RWPE2 (cell line): ENCODE data around the gene GGCT.
"Not testable (repeated sequence)": the region's sequence is repeated elsewhere in the genome, so short reads cannot be mapped to it uniquely, and the experiment has no call there.

Source experiments
- ATAC-seq: fragments of 200-7000 bp; cut with Tn5 transposase; 3 replicates; pipeline ENCODE4 v1.9.1; 2021; ENCODE audit warnings: low read depth
- DNase-seq: peaks from one replicate; pipeline ENCODE4 v3.0.0-alpha.2; 2020; ENCODE audit warnings: low spot score
- H3K27ac ChIP-seq: fragments of 450-650 bp; 2 replicates; pipeline ENCODE4 v1.5.1; 2017; ENCODE audit warnings: mild to moderate bottlenecking; ENCODE audit not compliant: poor library complexity, severe bottlenecking
- H3K27me3 ChIP-seq: fragments of 250-450 bp; sonication (Bioruptor Pico); 2 replicates; pipeline ENCODE4 v1.5.1; 2021; ENCODE audit warnings: mild to moderate bottlenecking, moderate library complexity; ENCODE audit not compliant: insufficient read depth, poor library complexity, severe bottlenecking
- H3K36me3 ChIP-seq: fragments of 250-450 bp; sonication (Bioruptor Pico); 2 replicates; pipeline ENCODE4 v1.5.1; 2020; ENCODE audit warnings: low read depth, mild to moderate bottlenecking, moderate library complexity
- H3K4me1 ChIP-seq: fragments of 250-450 bp; sonication (Bioruptor Pico); 2 replicates; pipeline ENCODE4 v1.5.1; 2021; ENCODE audit warnings: mild to moderate bottlenecking, moderate library complexity; ENCODE audit not compliant: insufficient read depth, poor library complexity, severe bottlenecking
- H3K4me3 ChIP-seq: fragments of 250-450 bp; sonication (Bioruptor Pico); 2 replicates; pipeline ENCODE4 v1.5.1; 2021; ENCODE audit warnings: mild to moderate bottlenecking, moderate library complexity; ENCODE audit not compliant: severe bottlenecking
- H3K9me3 ChIP-seq: fragments of 250-450 bp; sonication (Bioruptor Pico); 2 replicates; pipeline ENCODE4 v1.5.1; 2021; ENCODE audit warnings: mild to moderate bottlenecking, moderate library complexity; ENCODE audit not compliant: severe bottlenecking
- TF ChIP-seq, protein P1 (sequence below): fragments of 450-650 bp; IDR thresholded peaks from one replicate; pipeline ENCODE4 v1.5.1; 2017; ENCODE audit warnings: mild to moderate bottlenecking, moderate library complexity; ENCODE audit not compliant: poor library complexity, severe bottlenecking

The GGCT gene

DNA sequence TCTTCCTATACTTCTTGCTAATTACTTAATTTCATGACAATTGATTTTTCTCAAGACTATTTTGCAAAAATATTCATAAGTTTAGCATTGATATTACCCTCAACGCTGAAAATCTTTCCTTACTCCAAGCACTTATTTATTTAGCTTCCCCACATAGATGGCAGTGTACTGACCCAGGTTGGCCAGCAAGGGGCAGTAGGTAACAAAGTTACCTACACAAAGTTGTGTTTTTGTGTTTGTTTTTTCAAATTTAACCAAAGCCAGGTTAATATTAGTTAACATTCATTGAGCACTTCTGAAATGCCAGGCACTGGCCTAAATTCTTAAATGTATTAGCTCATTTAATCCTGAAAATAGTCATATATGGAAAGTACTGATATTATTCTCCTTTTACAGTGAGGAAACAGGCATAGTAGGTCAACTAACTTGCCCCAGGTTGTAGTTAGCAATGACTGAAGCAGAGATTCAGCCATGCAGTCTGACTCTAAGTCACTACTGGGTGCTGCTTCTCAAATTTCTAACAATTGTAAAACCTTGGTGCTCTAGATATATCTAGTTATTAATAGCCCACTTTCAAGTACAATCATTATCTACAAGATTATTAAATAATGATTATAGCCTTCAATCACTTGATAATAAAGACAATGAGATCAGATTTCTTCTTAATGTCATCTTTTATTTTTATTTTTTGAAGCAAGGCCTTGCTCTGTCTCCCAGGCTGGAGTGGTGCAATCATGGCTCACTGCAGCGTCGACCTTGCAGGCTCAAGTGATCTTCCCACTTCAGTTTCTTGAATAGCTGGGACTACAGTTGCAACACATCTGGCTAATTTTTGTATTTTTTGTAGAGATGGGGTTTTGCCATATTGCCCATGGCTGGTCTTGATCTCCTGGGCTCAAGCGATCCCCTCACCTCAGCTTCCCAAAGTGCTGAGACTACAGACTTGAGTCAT is 5.8 kb upstream of the GGCT start:
- no peak overlapping the region for H3K4me3 ChIP-seq
- no peak overlapping the region for H3K27ac ChIP-seq
- ATAC-seq (peak; percentile 68; the same call in 1 of the 3 replicates), DNase-seq (no peak)
- no peaks in the 10 kb centered on the region for H3K27me3 ChIP-seq
- TF ChIP-seq, protein P1, sequence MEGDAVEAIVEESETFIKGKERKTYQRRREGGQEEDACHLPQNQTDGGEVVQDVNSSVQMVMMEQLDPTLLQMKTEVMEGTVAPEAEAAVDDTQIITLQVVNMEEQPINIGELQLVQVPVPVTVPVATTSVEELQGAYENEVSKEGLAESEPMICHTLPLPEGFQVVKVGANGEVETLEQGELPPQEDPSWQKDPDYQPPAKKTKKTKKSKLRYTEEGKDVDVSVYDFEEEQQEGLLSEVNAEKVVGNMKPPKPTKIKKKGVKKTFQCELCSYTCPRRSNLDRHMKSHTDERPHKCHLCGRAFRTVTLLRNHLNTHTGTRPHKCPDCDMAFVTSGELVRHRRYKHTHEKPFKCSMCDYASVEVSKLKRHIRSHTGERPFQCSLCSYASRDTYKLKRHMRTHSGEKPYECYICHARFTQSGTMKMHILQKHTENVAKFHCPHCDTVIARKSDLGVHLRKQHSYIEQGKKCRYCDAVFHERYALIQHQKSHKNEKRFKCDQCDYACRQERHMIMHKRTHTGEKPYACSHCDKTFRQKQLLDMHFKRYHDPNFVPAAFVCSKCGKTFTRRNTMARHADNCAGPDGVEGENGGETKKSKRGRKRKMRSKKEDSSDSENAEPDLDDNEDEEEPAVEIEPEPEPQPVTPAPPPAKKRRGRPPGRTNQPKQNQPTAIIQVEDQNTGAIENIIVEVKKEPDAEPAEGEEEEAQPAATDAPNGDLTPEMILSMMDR, result peak; percentile 86
- no peaks in the 10 kb centered on the region for H3K9me3 ChIP-seq
- peaks cover 3% of the 10 kb centered on the region for H3K4me1 ChIP-seq
- no peaks in the 10 kb centered on the region for H3K36me3 ChIP-seq

DNA sequence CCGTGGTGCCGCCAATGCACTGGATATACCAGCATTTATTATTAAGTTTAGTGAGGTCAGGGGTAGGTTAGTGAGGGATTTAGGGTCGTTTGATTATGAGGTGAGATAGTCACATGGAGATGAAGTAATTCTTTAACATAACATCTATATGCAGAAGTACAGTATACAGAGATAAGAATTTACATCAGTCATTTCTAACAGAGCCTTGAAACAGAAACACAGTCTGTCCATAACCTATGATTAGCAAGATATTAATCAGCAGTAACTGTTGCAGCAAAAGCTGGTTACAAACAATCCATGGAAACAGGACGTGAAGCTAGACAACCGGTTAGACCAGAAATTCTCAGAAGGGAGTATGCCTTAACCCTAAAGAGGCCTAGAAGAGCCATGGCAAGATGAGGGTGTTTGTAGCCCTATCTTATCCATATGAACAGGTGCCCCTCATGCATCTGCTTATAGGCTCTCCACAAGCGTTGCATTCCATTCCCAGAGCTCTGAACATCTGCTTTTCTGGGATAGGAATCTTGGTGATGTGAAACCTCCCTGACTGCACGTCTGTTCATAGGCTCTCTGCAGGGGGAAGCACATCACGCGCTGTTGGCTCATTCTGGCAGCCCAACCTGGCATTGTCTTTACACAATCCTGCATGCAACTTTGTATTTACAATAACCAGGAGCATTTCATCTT is 4.7 kb upstream of the GGCT start:
- not testable (repeated sequence) for H3K27me3 ChIP-seq, H3K9me3 ChIP-seq, H3K27ac ChIP-seq, DNase-seq, ATAC-seq, H3K4me3 ChIP-seq, H3K4me1 ChIP-seq, H3K36me3 ChIP-seq

DNA sequence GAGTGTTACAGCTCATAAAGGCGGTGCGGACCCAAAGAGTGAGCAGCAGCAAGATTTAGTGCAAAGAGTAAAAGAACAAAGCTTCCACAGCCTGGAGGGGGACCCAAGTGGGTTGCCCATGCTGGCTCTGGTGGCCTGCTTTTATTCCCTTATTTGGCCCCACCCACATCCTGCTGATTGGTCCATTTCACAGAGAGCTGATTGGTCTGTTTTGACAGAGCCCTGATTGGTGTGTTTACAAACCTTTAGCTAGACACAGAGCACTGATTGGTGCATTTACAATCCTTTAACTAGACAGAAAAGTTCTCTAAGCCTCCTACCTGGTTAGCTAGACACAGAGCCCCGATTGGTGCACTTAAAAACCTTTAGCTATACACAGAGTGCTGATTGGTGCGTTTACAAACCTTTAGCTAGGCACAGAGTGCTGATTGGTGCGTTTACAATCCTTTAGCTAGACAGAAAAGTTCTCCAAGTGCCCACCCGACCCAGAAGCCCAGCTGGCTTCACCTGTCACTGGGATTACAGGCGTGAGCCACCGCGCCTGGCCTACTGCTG is 2.8 kb upstream of the GGCT start:
- ATAC-seq, H3K27me3 ChIP-seq, H3K27ac ChIP-seq, H3K4me3 ChIP-seq, H3K36me3 ChIP-seq, DNase-seq, H3K9me3 ChIP-seq: not testable (repeated sequence)
- H3K4me1 ChIP-seq, result peaks cover 14% of the 10 kb centered on the region

DNA sequence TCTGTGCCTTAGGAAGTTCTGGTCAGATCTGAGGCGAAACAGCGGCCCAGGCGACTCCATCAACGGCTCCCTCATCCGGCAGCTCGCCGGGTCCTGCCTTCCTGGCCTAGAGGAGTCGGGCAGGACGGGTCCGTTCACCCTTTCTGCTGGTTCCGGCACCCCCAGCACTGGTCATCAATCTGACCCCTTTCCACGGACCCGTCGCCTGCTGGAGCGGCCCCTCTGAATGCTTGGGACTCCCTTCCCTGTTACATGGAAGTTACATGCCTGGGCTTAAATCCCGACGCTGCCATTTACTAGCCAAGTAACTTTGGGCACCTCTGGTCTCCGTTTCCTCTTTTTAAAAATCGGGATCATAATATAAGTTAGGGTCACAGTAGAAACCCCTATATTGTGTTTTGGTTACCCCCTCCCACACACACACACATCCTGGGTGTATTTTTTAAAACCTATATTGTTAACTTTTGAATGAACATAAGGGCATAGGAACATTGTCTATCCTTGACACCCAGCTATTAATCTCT is 607 bp upstream of the GGCT start:
- H3K4me1 ChIP-seq, result peaks cover 17% of the 10 kb centered on the region
- DNase-seq (peak; percentile 62), ATAC-seq (peak; percentile 16)
- peaks cover 23% of the 10 kb centered on the region for H3K36me3 ChIP-seq
- peak overlapping the region; percentile 59 for H3K27ac ChIP-seq
- TF ChIP-seq, protein P1, result no peak
- peak overlapping the region; percentile 76 for H3K4me3 ChIP-seq
- H3K27me3 ChIP-seq, result no peaks in the 10 kb centered on the region
- no peaks in the 10 kb centered on the region for H3K9me3 ChIP-seq

DNA sequence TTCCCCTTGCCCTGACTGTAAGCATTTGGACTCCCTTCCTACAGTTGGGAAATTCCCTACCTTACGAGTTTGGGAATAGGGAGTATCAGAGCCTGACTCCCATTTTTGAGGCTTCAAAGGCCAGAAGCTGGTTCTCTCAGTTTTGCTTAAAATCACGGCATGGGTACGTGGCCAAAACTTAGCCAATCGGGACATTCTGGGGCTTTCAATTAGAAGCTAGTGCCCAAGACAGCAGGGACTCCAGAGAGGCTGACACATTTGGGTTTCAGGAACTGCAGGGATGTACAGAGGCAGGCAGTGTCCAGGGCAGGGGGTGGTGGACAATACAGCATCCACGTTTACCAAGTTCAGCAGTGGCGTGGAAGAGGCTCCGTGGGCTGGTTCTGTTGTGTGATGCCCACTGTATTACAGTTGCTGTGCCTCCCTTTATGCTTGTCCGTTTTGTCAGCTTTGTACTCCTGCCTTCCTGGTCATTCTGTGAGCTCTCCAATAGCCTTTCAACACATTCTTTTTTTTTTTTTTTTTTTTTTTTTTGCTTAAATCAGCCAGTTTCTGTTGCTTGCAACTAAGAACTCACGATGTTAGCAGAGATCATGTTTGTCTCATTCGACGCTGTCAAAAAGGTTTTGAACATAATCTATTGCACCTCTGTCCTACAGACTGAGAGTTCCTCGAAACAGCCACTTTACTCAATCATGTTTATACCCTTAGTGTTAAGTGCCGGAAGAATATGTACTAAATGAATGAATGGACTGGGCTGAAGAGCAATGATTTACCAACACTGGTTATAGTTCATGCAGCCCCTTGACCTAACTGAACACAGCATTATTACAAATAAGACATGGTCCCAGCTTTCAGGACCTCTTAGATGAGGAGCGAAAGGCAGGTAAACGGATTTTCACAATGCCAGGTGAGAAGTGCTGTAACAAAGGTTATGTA is 1.1 kb downstream of the GGCT start:
- Histone ChIP-seq H3K36me3 (peaks cover 35% of the 10 kb centered on the region), H3K4me1 (peaks cover 14% of the 10 kb centered on the region), H3K27me3 (no peaks in the 10 kb centered on the region), H3K9me3 (no peaks in the 10 kb centered on the region), H3K27ac (peak overlapping the region; percentile 59), H3K4me3 (peak overlapping the region; percentile 76)
- ATAC-seq (no peak), DNase-seq (no peak)
- TF ChIP-seq, protein P1, result no peak
